ENCODE data around the gene INHBE. TPM values are rescaled to one million over a fixed set of nuclear protein-coding genes. Genes with fewer than 3 reads are reported as not detected.
"Not testable (repeated sequence)": the region's sequence is repeated elsewhere in the genome, so short reads cannot be mapped to it uniquely, and the experiment has no call there.

The INHBE gene
- total RNA-seq, 2 donors from 2014 or later, result 0.18 to 0.23 TPM

GRCh38 chr12:57434517-57435223, 20.4 kb upstream of the INHBE start, which contains the start of gene INHBC:
INHBC (plus strand) TSS chr12:57434784; CDS start chr12:57434887, 103 bp downstream.
- Mint-ChIP-seq H3K9me3 (no peaks in the 10 kb centered on the region), H3K27ac (peak within 1 kb of the TSS; percentile 46 to 79), H3K36me3 (peaks cover 7 to 13% of the 10 kb centered on the region in 2 donors)
- peak in 1 of 2 donors; percentile 53 for DNase-seq (ENCODE audit: low spot score in 2 of 2)
- ATAC-seq, result no peak

- H3K36me3 Mint-ChIP-seq, result peaks cover 1 to 7% of the 10 kb centered on the region in 2 donors
- no peaks in the 10 kb centered on the region for H3K9me3 Mint-ChIP-seq
- DNase-seq (ENCODE audit: low spot score in 2 of 2) (peak in 1 of 2 donors; percentile 47), ATAC-seq (no peak)
- peak overlapping the region; percentile 46 to 79 for H3K27ac Mint-ChIP-seq
Observed at GRCh38 chr12:57435293-57435692, 19.8 kb upstream of the INHBE start.

DNA sequence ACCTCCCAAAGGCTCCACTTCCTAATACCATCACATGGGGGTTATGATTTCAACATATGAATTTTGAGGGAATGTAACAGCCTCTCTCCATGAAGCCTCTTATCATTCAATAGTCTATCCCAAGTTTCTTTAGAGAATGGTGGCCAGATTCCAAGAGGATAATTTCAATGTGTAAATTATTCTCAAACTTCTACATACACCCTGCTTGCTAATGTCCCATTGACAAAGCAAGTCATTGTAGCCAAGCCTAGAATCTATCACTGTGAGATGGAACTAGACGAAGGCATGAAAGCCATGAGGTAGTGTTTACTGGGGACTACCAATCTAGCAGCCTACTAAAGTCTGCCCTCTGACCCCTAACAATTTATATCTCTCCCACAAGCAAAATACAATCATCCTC, 16.7 kb upstream of the INHBE start:
- no peak for ATAC-seq
- no peak for DNase-seq (ENCODE audit: low spot score in 2 of 2)
- H3K36me3 Mint-ChIP-seq, result peaks cover 7 to 8% of the 10 kb centered on the region in 2 donors
- no peak overlapping the region for H3K27ac Mint-ChIP-seq
- peaks cover 0 to 7% of the 10 kb centered on the region in 2 donors for H3K9me3 Mint-ChIP-seq

GRCh38 chr12:57439762-57440266, 15.3 kb upstream of the INHBE start:
- DNase-seq (ENCODE audit: low spot score in 2 of 2) (no peak), ATAC-seq (no peak)
- peaks cover 7 to 8% of the 10 kb centered on the region in 2 donors for H3K36me3 Mint-ChIP-seq
- H3K9me3 Mint-ChIP-seq, result peaks cover 0 to 7% of the 10 kb centered on the region in 2 donors
- H3K27ac Mint-ChIP-seq, result no peak overlapping the region

DNA sequence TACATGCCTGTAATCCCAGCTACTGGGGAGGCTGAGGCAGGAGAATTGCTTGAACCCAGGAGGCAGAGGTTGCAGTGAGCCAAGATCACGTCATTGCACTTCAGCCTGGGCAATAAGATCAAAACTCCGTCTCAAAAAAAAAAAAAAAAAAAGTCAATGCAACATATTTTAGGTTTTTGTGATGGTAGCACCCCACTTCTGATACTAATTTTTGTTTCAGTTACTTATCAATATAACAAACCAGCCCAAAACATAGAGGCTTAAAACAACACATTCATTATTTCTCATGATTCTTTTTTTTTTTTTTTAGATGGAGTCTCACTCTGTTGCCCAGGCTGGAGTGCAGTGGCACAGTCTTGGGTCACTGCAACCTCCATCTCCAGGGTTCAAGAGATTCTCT, 13.7 kb upstream of the INHBE start:
- H3K27ac Mint-ChIP-seq; ATAC-seq; H3K9me3 Mint-ChIP-seq; DNase-seq (ENCODE audit: low spot score in 2 of 2); H3K36me3 Mint-ChIP-seq: not testable (repeated sequence)

DNA sequence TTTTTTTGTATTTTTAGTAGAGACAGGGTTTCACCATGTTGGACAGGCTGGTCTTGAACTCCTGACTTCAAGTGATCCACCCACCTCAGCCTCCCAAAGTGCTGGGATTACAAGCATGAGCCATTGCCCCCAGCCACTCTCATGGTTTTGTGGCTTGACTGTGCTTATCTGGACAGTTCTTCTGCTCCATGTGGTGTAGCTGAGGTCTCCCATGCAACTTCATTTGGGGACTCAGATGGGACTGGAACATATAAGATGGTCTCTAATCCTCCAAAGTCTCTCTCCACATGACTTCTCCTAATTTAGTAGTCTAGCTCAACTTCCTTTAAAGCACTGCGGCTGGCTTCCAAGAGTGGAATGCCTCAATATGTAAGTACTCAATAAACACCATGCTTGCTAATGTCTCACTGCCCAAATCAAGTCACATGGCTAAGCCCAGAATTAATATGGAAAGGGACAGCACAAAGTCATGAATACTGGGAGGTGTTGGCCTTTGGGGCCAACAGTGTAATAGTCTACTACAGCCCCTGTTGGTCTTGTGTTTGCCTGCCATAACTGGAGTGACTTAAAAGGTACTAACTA, 13.2 kb upstream of the INHBE start:
- no peak overlapping the region for H3K27ac Mint-ChIP-seq
- DNase-seq (ENCODE audit: low spot score in 2 of 2) (peak in 1 of 2 donors; percentile 26), ATAC-seq (no peak)
- peaks cover 0 to 7% of the 10 kb centered on the region in 2 donors for H3K9me3 Mint-ChIP-seq
- H3K36me3 Mint-ChIP-seq, result peaks cover 7 to 8% of the 10 kb centered on the region in 2 donors

GRCh38 chr12:57444337-57444736, 10.8 kb upstream of the INHBE start:
- not testable (repeated sequence) for H3K36me3 Mint-ChIP-seq; DNase-seq (ENCODE audit: low spot score in 2 of 2); H3K27ac Mint-ChIP-seq; ATAC-seq; H3K9me3 Mint-ChIP-seq

- DNase-seq (ENCODE audit: low spot score in 2 of 2) (no peak), ATAC-seq (no peak)
- H3K27ac Mint-ChIP-seq, result peak overlapping the region in 1 of 2 donors; percentile 6
Observed at GRCh38 chr12:57444744-57445143, 10.4 kb upstream of the INHBE start.

GRCh38 chr12:57446292-57446960, 8.7 kb upstream of the INHBE start:
- Mint-ChIP-seq H3K36me3 (peaks cover 7 to 8% of the 10 kb centered on the region in 2 donors), H3K9me3 (peaks cover 0 to 7% of the 10 kb centered on the region in 2 donors)
- ATAC-seq, result no peak

More at GRCh38 chr12:57444744-57445143, 10.4 kb upstream of the INHBE start:
- Mint-ChIP-seq H3K9me3 (peaks cover 0 to 7% of the 10 kb centered on the region in 2 donors), H3K36me3 (peaks cover 7 to 8% of the 10 kb centered on the region in 2 donors)

DNA sequence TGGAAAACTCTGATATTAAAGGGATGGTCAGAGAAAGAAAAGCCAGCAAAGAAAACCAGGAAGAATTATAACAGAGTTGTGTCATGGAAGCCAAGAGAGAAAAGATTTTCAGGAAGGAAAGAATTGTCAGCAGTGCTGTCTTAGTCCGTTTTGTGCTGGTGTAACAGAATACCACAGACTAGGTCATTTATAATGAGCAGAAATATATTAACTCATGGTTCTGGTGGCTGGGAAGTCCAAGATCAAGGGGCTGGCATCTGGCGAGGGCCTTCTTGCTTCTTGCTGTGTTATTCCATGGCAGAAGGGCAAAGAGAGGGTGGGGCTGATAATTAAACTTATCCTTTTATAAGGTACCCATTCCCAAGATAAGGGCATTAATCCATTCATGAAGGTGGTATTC, 6.4 kb upstream of the INHBE start:
- ATAC-seq (no peak), DNase-seq (ENCODE audit: low spot score in 2 of 2) (no peak)
- no peaks in the 10 kb centered on the region for H3K9me3 Mint-ChIP-seq
- no peak overlapping the region for H3K27ac Mint-ChIP-seq
- H3K36me3 Mint-ChIP-seq, result no peaks in the 10 kb centered on the region

More at GRCh38 chr12:57446292-57446960, 8.7 kb upstream of the INHBE start:
- no peak for DNase-seq (ENCODE audit: low spot score in 2 of 2)
- H3K27ac Mint-ChIP-seq, result no peak overlapping the region

DNA sequence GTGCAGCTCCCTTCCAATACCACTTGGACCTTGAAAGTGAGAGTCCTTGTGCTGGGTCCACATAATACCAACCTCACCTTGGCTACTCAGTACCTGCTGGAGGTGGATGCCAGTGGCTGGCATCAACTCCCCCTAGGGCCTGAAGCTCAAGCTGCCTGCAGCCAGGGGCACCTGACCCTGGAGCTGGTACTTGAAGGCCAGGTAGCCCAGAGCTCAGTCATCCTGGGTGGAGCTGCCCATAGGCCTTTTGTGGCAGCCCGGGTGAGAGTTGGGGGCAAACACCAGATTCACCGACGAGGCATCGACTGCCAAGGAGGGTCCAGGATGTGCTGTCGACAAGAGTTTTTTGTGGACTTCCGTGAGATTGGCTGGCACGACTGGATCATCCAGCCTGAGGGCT, 5.7 kb upstream of the INHBE start:
- ATAC-seq (no peak), DNase-seq (ENCODE audit: low spot score in 2 of 2) (no peak)
- H3K36me3 Mint-ChIP-seq, result no peaks in the 10 kb centered on the region
- no peak overlapping the region for H3K27ac Mint-ChIP-seq
- no peaks in the 10 kb centered on the region for H3K9me3 Mint-ChIP-seq

DNA sequence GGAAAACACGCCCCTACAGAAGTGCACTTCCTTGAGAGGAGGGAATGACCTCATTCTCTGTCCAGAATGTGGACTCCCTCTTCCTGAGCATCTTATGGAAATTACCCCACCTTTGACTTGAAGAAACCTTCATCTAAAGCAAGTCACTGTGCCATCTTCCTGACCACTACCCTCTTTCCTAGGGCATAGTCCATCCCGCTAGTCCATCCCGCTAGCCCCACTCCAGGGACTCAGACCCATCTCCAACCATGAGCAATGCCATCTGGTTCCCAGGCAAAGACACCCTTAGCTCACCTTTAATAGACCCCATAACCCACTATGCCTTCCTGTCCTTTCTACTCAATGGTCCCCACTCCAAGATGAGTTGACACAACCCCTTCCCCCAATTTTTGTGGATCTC, 5.0 kb upstream of the INHBE start:
- Mint-ChIP-seq H3K9me3 (no peaks in the 10 kb centered on the region), H3K27ac (no peak overlapping the region), H3K36me3 (no peaks in the 10 kb centered on the region)
- no peak for DNase-seq (ENCODE audit: low spot score in 2 of 2)
- ATAC-seq, result no peak

- Mint-ChIP-seq H3K27ac (no peak overlapping the region), H3K36me3 (no peaks in the 10 kb centered on the region), H3K9me3 (no peaks in the 10 kb centered on the region)
- ATAC-seq (no peak), DNase-seq (ENCODE audit: low spot score in 2 of 2) (no peak)
Observed at GRCh38 chr12:57451233-57451778, 3.8 kb upstream of the INHBE start.

DNA sequence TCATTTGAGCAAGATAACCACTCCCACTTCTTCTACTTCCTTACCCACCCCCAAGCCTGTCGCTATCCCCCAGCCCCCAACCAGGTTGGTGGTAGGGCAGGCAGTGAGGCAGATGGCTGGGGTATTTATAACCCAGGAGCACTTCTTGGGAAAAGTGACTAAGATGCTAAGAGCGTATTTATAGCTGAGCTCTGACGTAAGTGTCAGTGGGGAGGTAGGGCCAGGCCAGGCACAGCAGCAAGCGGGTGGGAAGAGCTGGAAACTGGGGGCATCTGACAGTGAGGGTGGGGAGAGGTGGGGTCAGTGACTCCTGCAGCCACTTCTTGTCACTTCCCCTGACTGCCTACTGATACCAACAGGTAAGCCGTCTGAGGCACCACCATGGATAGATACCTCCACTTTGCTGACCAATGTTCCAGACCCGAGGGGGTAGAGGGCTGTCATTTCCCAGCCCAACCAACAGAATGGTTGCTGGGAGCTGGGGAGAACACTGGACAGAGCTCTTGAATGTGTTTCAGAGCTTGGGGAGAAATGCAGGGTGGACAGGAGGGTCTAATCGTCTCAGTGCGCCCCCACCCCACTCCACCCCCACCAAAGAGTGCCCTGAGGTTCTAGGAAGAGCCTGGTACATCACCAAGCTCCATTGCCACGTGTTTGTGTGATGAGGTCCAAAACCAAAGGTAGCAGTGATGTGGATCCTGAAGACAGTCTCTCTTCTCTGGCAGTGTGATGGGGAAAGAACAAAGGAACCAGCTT, 2.7 kb upstream of the INHBE start:
- Mint-ChIP-seq H3K36me3 (no peaks in the 10 kb centered on the region), H3K9me3 (no peaks in the 10 kb centered on the region), H3K27ac (peak overlapping the region in 1 of 2 donors; percentile 66)
- ATAC-seq (peak in 1 of 2 donors; percentile 61), DNase-seq (ENCODE audit: low spot score in 2 of 2) (no peak)

DNA sequence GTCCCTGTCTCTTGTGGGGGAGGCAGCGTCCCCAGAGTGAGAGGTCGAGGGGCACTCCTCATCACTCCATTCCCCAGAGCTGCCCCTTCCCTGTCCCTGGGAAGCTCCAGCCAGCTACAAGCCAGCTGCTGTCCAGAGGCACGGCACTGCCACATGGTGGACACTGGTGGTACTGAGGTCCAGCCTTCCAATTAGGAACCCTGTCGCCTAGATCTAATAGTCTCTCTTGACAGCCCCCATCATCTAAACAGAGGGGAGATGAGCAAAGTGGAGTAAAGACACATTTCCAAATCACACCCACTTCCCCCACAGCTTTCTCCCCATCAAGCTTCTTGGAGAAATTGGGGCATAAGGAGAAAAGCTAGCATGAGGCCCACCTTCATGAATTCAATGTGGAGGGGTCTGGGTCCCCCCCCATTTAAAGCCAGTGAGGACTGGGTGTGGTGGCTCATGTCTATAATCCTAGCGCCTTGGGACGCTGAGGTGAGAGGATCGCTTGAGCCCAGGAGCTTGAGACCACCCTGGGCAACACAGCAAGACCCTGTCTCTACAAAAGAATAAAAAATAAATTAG, 2.1 kb upstream of the INHBE start:
- H3K9me3 Mint-ChIP-seq, result no peaks in the 10 kb centered on the region
- ATAC-seq (peak; percentile 62 to 70), DNase-seq (ENCODE audit: low spot score in 2 of 2) (peak; percentile 64 to 71)
- no peaks in the 10 kb centered on the region for H3K36me3 Mint-ChIP-seq
- H3K27ac Mint-ChIP-seq, result peak overlapping the region in 1 of 2 donors; percentile 66

DNA sequence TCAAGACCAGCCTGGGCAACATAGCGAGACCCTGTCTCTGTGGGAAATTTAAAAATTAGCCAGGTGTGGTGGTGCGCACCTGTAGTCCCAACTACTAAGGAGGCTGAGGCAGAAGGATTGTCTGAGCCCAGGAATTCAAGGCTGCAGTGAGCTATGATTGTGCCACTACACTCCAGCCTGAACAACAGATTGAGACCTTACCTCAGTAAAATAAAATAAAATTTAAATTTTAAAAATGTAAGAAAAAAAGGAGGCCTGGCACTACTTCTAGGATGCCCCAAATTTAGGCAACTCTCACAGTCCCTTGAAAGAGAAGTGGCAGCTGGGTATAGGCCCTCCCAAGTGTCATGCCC, 918 bp upstream of the INHBE start:
- DNase-seq (ENCODE audit: low spot score in 2 of 2) (no peak), ATAC-seq (no peak)
- H3K27ac Mint-ChIP-seq, result no peak overlapping the region
- no peaks in the 10 kb centered on the region for H3K9me3 Mint-ChIP-seq
- H3K36me3 Mint-ChIP-seq, result no peaks in the 10 kb centered on the region
